ENCODE results near the gene KRTAP5-8.
A peak's percentile ranks its signal among the peaks of the same experiment; 100 is the strongest.
"Not testable (repeated sequence)": the region's sequence is repeated elsewhere in the genome, so short reads cannot be mapped to it uniquely, and the experiment has no call there.

KRTAP5-8 gene

GRCh38 chr11:71548716-71549151 is 10.9 kb downstream of the KRTAP5-8 start:
- no peak overlapping the region for H3K27ac Mint-ChIP-seq
- peaks cover 13% of the 10 kb centered on the region for H3K27me3 Mint-ChIP-seq
- H3K36me3 Mint-ChIP-seq, result no peaks in the 10 kb centered on the region
- no peak overlapping the region for H3K4me3 Mint-ChIP-seq
- H3K4me1 Mint-ChIP-seq, result no peaks in the 10 kb centered on the region
- H3K9me3 Mint-ChIP-seq, result no peaks in the 10 kb centered on the region

GRCh38 chr11:71551711-71552110 is 13.9 kb downstream of the KRTAP5-8 start:
- peaks cover 10% of the 10 kb centered on the region for H3K27me3 Mint-ChIP-seq
- H3K4me1 Mint-ChIP-seq, result no peaks in the 10 kb centered on the region
- H3K4me3 Mint-ChIP-seq, result no peak overlapping the region
- H3K27ac Mint-ChIP-seq, result no peak overlapping the region
- no peaks in the 10 kb centered on the region for H3K36me3 Mint-ChIP-seq
- no peaks in the 10 kb centered on the region for H3K9me3 Mint-ChIP-seq

GRCh38 chr11:71554996-71555395 is 17.2 kb downstream of the KRTAP5-8 start:
- Mint-ChIP-seq H3K27ac (no peak overlapping the region), H3K9me3 (no peaks in the 10 kb centered on the region), H3K36me3 (no peaks in the 10 kb centered on the region), H3K27me3 (peaks cover 5% of the 10 kb centered on the region), H3K4me1 (no peaks in the 10 kb centered on the region), H3K4me3 (no peak overlapping the region)

GRCh38 chr11:71555508-71555907 is 17.7 kb downstream of the KRTAP5-8 start:
- H3K9me3 Mint-ChIP-seq, result no peaks in the 10 kb centered on the region
- H3K4me1 Mint-ChIP-seq, result no peaks in the 10 kb centered on the region
- no peak overlapping the region for H3K4me3 Mint-ChIP-seq
- no peaks in the 10 kb centered on the region for H3K36me3 Mint-ChIP-seq
- peaks cover 6% of the 10 kb centered on the region for H3K27me3 Mint-ChIP-seq
- no peak overlapping the region for H3K27ac Mint-ChIP-seq

- Mint-ChIP-seq H3K4me3 (no peak overlapping the region), H3K27me3 (peaks cover 8% of the 10 kb centered on the region), H3K4me1 (no peaks in the 10 kb centered on the region), H3K27ac (no peak overlapping the region), H3K36me3 (no peaks in the 10 kb centered on the region), H3K9me3 (no peaks in the 10 kb centered on the region)
Observed at GRCh38 chr11:71556018-71556417, 18.2 kb downstream of the KRTAP5-8 start.

- H3K36me3 Mint-ChIP-seq, result no peaks in the 10 kb centered on the region
- no peaks in the 10 kb centered on the region for H3K4me1 Mint-ChIP-seq
- peaks cover 16% of the 10 kb centered on the region for H3K27me3 Mint-ChIP-seq
- no peak overlapping the region for H3K4me3 Mint-ChIP-seq
- H3K9me3 Mint-ChIP-seq, result no peaks in the 10 kb centered on the region
- no peak overlapping the region for H3K27ac Mint-ChIP-seq
Observed at GRCh38 chr11:71557257-71557656, 19.4 kb downstream of the KRTAP5-8 start.

- Mint-ChIP-seq H3K9me3 (no peaks in the 10 kb centered on the region), H3K27ac (no peak overlapping the region), H3K4me3 (no peak overlapping the region), H3K4me1 (no peaks in the 10 kb centered on the region), H3K27me3 (peaks cover 24% of the 10 kb centered on the region), H3K36me3 (no peaks in the 10 kb centered on the region)
Observed at GRCh38 chr11:71558996-71559395, 21.2 kb downstream of the KRTAP5-8 start.

GRCh38 chr11:71562120-71562519 is 24.3 kb downstream of the KRTAP5-8 start:
- Mint-ChIP-seq H3K9me3 (no peaks in the 10 kb centered on the region), H3K4me1 (no peaks in the 10 kb centered on the region), H3K27ac (no peak overlapping the region), H3K4me3 (no peak overlapping the region), H3K36me3 (no peaks in the 10 kb centered on the region), H3K27me3 (peaks cover 36% of the 10 kb centered on the region)

GRCh38 chr11:71563406-71563805 is 25.6 kb downstream of the KRTAP5-8 start:
- H3K4me1 Mint-ChIP-seq, result no peaks in the 10 kb centered on the region
- H3K27ac Mint-ChIP-seq, result no peak overlapping the region
- no peak overlapping the region for H3K4me3 Mint-ChIP-seq
- H3K27me3 Mint-ChIP-seq, result peaks cover 35% of the 10 kb centered on the region
- no peaks in the 10 kb centered on the region for H3K36me3 Mint-ChIP-seq
- H3K9me3 Mint-ChIP-seq, result no peaks in the 10 kb centered on the region

GRCh38 chr11:71564430-71564829 is 26.6 kb downstream of the KRTAP5-8 start:
- peak overlapping the region; percentile 2 for H3K27ac Mint-ChIP-seq
- no peaks in the 10 kb centered on the region for H3K36me3 Mint-ChIP-seq
- H3K4me3 Mint-ChIP-seq, result no peak overlapping the region
- H3K9me3 Mint-ChIP-seq, result no peaks in the 10 kb centered on the region
- H3K27me3 Mint-ChIP-seq, result peaks cover 35% of the 10 kb centered on the region
- no peaks in the 10 kb centered on the region for H3K4me1 Mint-ChIP-seq

- peak within 1 kb of the TSS; percentile 2 for H3K27ac Mint-ChIP-seq
- H3K36me3 Mint-ChIP-seq, result no peaks in the 10 kb centered on the region
- H3K4me1 Mint-ChIP-seq, result no peaks in the 10 kb centered on the region
- H3K4me3 Mint-ChIP-seq, result no peak within 1 kb of the TSS
- H3K9me3 Mint-ChIP-seq, result no peaks in the 10 kb centered on the region
- peaks cover 33% of the 10 kb centered on the region for H3K27me3 Mint-ChIP-seq
Observed at GRCh38 chr11:71565263-71565662, 27.4 kb downstream of the KRTAP5-8 start, which contains the start of gene KRTAP5-10. Gene KRTAP5-10, plus strand, starts transcription at chr11:71565563. Its CDS starts 25 bp downstream, at chr11:71565588.

GRCh38 chr11:71566081-71566620 is 28.3 kb downstream of the KRTAP5-8 start:
- no peak overlapping the region for H3K27ac Mint-ChIP-seq
- H3K36me3 Mint-ChIP-seq, result no peaks in the 10 kb centered on the region
- H3K9me3 Mint-ChIP-seq, result no peaks in the 10 kb centered on the region
- no peak overlapping the region for H3K4me3 Mint-ChIP-seq
- peaks cover 31% of the 10 kb centered on the region for H3K27me3 Mint-ChIP-seq
- H3K4me1 Mint-ChIP-seq, result no peaks in the 10 kb centered on the region

GRCh38 chr11:71566626-71567599 is 29.1 kb downstream of the KRTAP5-8 start:
- H3K36me3 Mint-ChIP-seq, result not testable (repeated sequence)

GRCh38 chr11:71567633-71568032 is 29.8 kb downstream of the KRTAP5-8 start:
- not testable (repeated sequence) for H3K36me3 Mint-ChIP-seq

More at GRCh38 chr11:71566626-71567599, 29.1 kb downstream of the KRTAP5-8 start:
- not testable (repeated sequence) for H3K4me3 Mint-ChIP-seq, H3K4me1 Mint-ChIP-seq, H3K9me3 Mint-ChIP-seq, H3K27ac Mint-ChIP-seq
- peaks cover 25% of the 10 kb centered on the region for H3K27me3 Mint-ChIP-seq

GRCh38 chr11:71568704-71569349 is 31.0 kb downstream of the KRTAP5-8 start:
- Mint-ChIP-seq H3K27me3 (peaks cover 18% of the 10 kb centered on the region), H3K36me3 (no peaks in the 10 kb centered on the region), H3K9me3 (no peaks in the 10 kb centered on the region), H3K27ac (no peak overlapping the region), H3K4me1 (no peaks in the 10 kb centered on the region), H3K4me3 (no peak overlapping the region)

More at GRCh38 chr11:71567633-71568032, 29.8 kb downstream of the KRTAP5-8 start:
- not testable (repeated sequence) for H3K4me3 Mint-ChIP-seq, H3K4me1 Mint-ChIP-seq, H3K27ac Mint-ChIP-seq, H3K9me3 Mint-ChIP-seq
- peaks cover 26% of the 10 kb centered on the region for H3K27me3 Mint-ChIP-seq
